NCI-H2029 (cell line): Measurements from ENCODE around the gene EIF2S1.
"Not testable (repeated sequence)": the region's sequence is repeated elsewhere in the genome, so short reads cannot be mapped to it uniquely, and the experiment has no call there.

Source experiments
- DNase-seq: peaks from one replicate; lab custom pipeline; 2025; lab: John Stamatoyannopoulos, UW

Gene EIF2S1

GRCh38 chr14:67411820-67412421 is 51.8 kb downstream of the EIF2S1 start, which contains the start of gene PLEK2:
TSS of gene PLEK2 (minus strand) at chr14:67412165. CDS start at chr14:67412059, 106 bp downstream.
- peak; percentile 32 for DNase-seq

- DNase-seq = no peak
These were observed 54.0 kb downstream of the EIF2S1 start for GRCh38 chr14:67413806-67414769.

GRCh38 chr14:67415610-67416009 is 55.5 kb downstream of the EIF2S1 start:
- not testable (repeated sequence) for DNase-seq

GRCh38 chr14:67416085-67416484 is 56.0 kb downstream of the EIF2S1 start:
- DNase-seq = no peak

- DNase-seq = no peak
These were observed 56.7 kb downstream of the EIF2S1 start for GRCh38 chr14:67416810-67417209.

- no peak for DNase-seq
These were observed 57.5 kb downstream of the EIF2S1 start for GRCh38 chr14:67417633-67418032.

GRCh38 chr14:67418401-67419191 is 58.5 kb downstream of the EIF2S1 start:
- no peak for DNase-seq

- DNase-seq = no peak
These were observed 60.1 kb downstream of the EIF2S1 start for GRCh38 chr14:67420102-67420739.

GRCh38 chr14:67421356-67422224 is 61.5 kb downstream of the EIF2S1 start:
- no peak for DNase-seq

GRCh38 chr14:67423424-67423823 is 63.3 kb downstream of the EIF2S1 start:
- no peak for DNase-seq

- no peak for DNase-seq
These were observed 64.4 kb downstream of the EIF2S1 start for GRCh38 chr14:67424539-67424938.

- no peak for DNase-seq
These were observed 65.5 kb downstream of the EIF2S1 start for GRCh38 chr14:67425608-67426007.

- no peak for DNase-seq
These were observed 66.0 kb downstream of the EIF2S1 start for GRCh38 chr14:67426161-67426560.

GRCh38 chr14:67426983-67427606 is 67.0 kb downstream of the EIF2S1 start:
- DNase-seq = peak; percentile 41

- no peak for DNase-seq
These were observed 68.4 kb downstream of the EIF2S1 start for GRCh38 chr14:67428501-67429031.

GRCh38 chr14:67429510-67430205 is 69.5 kb downstream of the EIF2S1 start:
- no peak for DNase-seq

GRCh38 chr14:67432050-67432564 is 72.0 kb downstream of the EIF2S1 start:
- no peak for DNase-seq

GRCh38 chr14:67435603-67436002 is 75.5 kb downstream of the EIF2S1 start:
- no peak for DNase-seq
